Measurements from ENCODE around the gene NRXN3. TPM values are rescaled to one million over a fixed set of nuclear protein-coding genes. Genes with fewer than 3 reads are reported as not detected.

NRXN3 gene
- total RNA-seq = under 0.01 TPM

DNA sequence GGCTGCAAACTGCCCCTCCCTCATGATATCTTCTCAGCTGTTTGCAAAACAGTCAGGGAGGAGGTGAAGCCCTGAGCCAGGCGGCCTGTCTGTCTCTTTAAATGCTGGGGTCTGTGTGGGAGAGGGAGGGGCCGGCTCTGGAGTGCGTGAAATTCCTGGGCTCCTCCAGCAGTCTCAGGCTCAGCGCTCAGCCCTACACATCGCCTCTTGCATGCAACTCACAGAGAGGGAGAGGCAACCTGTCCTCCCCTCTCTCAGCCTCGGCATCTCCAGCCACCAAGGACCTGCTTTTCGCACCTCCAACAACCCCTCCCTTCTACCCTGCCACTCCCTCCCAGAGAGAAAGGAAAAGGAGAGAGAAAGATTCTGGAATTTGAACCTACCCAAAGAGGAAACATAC is at the start of gene NRXN3:
NRXN3 (plus strand) TSS at position 171 of the 400 bp plus-strand sequence. CDS start 72,721 bp downstream, outside the sequence.
- Histone ChIP-seq H3K9me3 (ENCODE audit: low read depth, low read length) (no peaks in the 10 kb centered on the region), H3K4me1 (ENCODE audit: insufficient read depth, low read length) (no peaks in the 10 kb centered on the region), H3K4me3 (ENCODE audit: low read length) (no peak within 1 kb of the TSS), H3K27me3 (ENCODE audit: insufficient read depth, low read length) (no peaks in the 10 kb centered on the region)

DNA sequence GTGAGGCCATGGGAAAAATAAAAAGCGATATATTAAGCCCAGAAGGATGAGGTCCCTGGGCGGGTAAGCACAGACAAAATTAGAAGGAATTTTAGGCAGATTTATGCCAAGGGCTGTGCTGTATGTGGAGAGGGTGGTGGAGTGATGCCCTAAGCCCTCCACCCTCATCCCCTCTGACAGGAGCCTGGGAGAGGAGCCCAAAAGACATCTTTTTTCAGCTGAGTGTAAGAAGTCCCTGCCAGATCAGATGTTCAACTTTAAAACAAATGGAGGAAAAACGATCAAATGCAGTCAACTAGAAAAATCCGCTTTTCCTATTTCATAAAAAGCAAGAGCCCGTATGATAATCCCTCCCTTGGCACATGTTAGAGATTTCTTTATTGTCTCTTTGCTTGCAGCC is 47.7 kb upstream of the NRXN3 start:
- no peaks in the 10 kb centered on the region for H3K9me3 ChIP-seq (ENCODE audit: low read depth, low read length)
- H3K27me3 ChIP-seq (ENCODE audit: insufficient read depth, low read length) = no peaks in the 10 kb centered on the region
- H3K4me3 ChIP-seq (ENCODE audit: low read length) = no peak overlapping the region
- no peaks in the 10 kb centered on the region for H3K4me1 ChIP-seq (ENCODE audit: insufficient read depth, low read length)

DNA sequence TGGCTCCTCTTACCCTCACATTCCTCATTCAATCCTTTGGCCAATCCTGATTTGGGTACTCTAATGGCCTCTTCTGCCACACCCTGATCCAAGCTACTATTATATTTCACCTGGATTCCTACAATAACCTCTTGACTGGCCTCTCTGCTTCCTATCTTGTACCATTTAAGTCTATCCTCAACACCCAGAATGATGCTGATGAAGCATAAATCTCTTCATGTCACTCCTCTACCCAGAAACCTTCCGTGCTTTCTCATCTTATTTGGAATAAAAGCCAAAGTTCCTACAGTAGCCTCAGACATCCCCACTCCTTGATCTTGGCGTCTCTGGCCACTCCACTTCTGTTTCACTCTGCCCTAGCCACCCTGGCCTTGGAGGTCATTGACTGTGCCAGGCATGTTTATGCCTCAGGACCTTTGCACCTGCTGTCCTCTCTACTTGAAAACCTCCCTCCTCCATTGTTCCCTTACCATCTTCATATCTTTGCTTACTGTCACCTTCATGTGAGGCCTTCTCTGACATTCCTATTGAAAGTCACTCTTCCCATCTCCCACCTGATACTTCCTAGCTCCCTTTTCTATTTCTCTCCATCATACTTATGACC is 46.4 kb upstream of the NRXN3 start:
- Histone ChIP-seq H3K4me3 (ENCODE audit: low read length) (no peak overlapping the region), H3K9me3 (ENCODE audit: low read depth, low read length) (no peaks in the 10 kb centered on the region), H3K27me3 (ENCODE audit: insufficient read depth, low read length) (no peaks in the 10 kb centered on the region), H3K4me1 (ENCODE audit: insufficient read depth, low read length) (no peaks in the 10 kb centered on the region)

DNA sequence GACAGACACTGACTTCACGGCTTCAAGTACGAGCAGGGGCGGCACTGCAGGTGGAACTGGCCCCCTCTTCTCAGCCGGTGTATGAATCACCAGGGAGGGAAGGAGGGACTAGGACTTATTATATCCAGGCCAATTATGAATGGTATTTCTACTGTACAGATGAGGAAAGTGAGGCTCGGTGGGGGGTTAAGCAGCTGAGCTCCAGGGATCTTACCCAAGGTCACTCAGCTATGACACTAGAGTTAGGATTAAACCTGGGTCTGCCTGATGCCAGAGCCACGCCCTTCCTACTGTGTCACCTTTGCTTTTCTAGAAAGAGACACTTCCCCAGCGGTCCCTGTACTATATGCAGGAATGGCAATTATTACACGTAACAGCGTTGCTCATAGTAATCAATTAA is 42.2 kb upstream of the NRXN3 start:
- no peaks in the 10 kb centered on the region for H3K9me3 ChIP-seq (ENCODE audit: low read depth, low read length)
- H3K27me3 ChIP-seq (ENCODE audit: insufficient read depth, low read length) = no peaks in the 10 kb centered on the region
- H3K4me1 ChIP-seq (ENCODE audit: insufficient read depth, low read length) = no peaks in the 10 kb centered on the region
- H3K4me3 ChIP-seq (ENCODE audit: low read length) = no peak overlapping the region

DNA sequence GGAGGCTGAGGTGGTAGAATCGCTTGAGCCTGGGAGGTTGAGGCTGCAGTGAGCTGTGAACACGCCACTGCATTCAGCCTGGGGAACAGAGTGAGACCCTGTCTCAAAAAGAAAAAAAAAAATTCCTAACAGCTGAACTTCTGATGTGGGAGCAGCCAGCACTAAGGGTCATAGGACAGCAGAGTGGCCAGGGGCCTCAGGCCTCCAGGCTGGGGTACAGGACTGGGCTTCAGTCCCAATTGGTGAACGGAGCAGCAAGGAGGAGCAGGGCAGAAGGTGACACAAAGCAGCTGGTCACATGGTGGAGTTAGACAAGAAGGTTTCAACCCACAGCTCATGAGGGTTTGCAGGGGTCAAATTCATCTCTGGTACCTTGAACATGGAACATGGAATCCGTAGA is 40.8 kb upstream of the NRXN3 start:
- H3K9me3 ChIP-seq (ENCODE audit: low read depth, low read length) = no peaks in the 10 kb centered on the region
- no peak overlapping the region for H3K4me3 ChIP-seq (ENCODE audit: low read length)
- no peaks in the 10 kb centered on the region for H3K27me3 ChIP-seq (ENCODE audit: insufficient read depth, low read length)
- H3K4me1 ChIP-seq (ENCODE audit: insufficient read depth, low read length) = no peaks in the 10 kb centered on the region

DNA sequence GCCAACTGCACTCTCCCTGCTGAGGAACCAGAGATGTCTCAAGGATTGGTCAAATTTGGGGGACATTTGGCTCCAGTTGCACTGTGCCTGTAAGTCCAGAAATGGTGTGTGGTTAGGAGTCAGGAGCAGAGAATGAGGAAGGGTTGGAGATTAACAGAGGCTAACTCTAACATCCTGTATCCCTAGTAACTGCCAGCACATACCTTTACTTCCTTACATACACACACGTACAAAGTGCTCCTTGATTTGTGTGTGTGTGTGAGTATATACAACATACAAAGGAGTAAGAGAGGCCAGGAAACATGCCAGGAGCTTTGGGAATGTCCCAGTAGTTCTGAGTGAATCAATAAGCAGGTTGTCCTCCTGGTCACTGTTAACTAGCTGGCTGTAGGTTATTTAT is 39.8 kb upstream of the NRXN3 start:
- Histone ChIP-seq H3K4me1 (ENCODE audit: insufficient read depth, low read length) (no peaks in the 10 kb centered on the region), H3K4me3 (ENCODE audit: low read length) (no peak overlapping the region), H3K27me3 (ENCODE audit: insufficient read depth, low read length) (no peaks in the 10 kb centered on the region), H3K9me3 (ENCODE audit: low read depth, low read length) (no peaks in the 10 kb centered on the region)

DNA sequence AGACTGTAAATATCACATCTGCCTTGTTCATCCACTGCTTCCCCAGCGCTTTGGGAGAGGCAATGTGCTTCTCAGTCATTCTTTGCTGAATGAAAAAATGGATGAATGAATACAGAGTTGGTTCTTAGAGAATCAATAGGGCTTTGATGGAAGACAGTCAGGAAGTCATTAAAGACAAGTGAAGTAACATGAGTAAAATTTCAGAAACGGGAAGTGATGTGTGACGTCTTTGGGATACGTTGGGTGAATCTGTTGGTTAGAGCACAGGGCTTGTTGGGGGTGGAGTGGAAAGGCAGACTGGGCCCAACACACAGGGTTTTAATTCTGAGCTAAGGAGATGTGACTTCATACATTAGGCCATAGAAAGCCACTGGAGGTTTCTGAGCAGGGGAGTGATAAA is 39.0 kb upstream of the NRXN3 start:
- Histone ChIP-seq H3K4me1 (ENCODE audit: insufficient read depth, low read length) (no peaks in the 10 kb centered on the region), H3K27me3 (ENCODE audit: insufficient read depth, low read length) (no peaks in the 10 kb centered on the region), H3K4me3 (ENCODE audit: low read length) (no peak overlapping the region), H3K9me3 (ENCODE audit: low read depth, low read length) (no peaks in the 10 kb centered on the region)

DNA sequence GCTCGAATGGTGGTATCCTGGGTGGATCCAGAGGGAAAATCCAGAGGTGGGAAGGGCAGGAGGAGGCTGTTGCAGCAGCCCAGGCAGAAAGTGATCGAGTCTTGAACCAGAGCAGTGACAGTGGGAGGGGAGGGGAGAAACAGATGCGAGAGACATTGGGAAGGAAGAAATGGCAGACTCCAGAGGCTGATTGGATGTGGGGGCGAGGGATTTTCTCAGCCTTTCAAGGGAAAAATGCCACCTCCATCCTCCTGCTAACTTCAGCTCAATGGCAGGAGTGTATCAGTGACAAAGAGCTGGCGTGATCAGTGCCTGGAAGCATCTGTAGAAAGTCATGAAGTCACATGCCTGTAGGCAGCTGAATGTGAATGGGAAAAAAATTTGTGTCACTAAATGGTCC is 38.6 kb upstream of the NRXN3 start:
- no peaks in the 10 kb centered on the region for H3K9me3 ChIP-seq (ENCODE audit: low read depth, low read length)
- H3K4me1 ChIP-seq (ENCODE audit: insufficient read depth, low read length) = no peaks in the 10 kb centered on the region

DNA sequence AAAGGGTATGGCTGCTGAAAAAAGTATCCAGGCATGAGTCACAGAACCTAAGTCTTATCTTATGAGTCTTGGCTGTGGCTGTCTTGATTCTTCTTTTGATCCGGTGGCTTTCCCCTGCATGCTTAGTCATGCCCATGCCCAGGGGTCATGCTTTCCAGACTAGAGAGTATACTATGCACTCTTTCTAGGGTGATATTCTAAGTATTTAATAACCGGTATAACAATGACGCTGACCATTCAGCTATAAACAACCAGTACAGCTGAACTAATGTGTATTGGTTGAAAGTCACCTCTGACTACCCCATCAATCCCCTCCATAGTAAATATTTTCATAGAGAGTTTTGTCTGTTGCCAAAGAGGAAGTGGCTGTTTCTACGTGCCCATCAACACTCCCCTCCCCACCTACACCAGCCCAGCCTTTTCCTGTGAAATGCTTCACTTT is 34.7 kb upstream of the NRXN3 start:
- no peaks in the 10 kb centered on the region for H3K4me1 ChIP-seq (ENCODE audit: insufficient read depth, low read length)

More for the DNA sequence above, 38.6 kb upstream of the NRXN3 start:
- H3K4me3 ChIP-seq (ENCODE audit: low read length) = no peak overlapping the region
- no peaks in the 10 kb centered on the region for H3K27me3 ChIP-seq (ENCODE audit: insufficient read depth, low read length)

DNA sequence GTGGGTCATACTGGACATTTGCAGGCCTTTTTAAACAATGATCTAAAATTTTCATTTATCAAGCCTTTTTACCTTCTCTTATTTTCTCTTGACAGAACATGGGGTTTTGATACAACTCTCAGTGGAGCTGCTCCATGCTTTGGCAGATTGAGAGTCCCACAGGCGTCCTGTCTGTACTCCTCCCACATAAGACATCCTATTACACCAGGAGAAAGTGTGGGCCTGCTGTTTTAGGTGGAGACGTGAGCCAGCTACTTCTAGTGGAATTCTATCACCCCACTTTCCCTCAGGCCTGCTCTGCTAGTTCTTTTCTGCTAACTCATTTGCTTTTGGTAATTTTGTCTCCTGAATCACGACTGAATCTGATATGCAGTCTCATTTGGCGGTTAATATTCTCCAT is 33.5 kb upstream of the NRXN3 start:
- H3K9me3 ChIP-seq (ENCODE audit: low read depth, low read length) = no peaks in the 10 kb centered on the region
- no peak overlapping the region for H3K4me3 ChIP-seq (ENCODE audit: low read length)
- no peaks in the 10 kb centered on the region for H3K4me1 ChIP-seq (ENCODE audit: insufficient read depth, low read length)
- H3K27me3 ChIP-seq (ENCODE audit: insufficient read depth, low read length) = no peaks in the 10 kb centered on the region

More for the DNA sequence above, 34.7 kb upstream of the NRXN3 start:
- H3K9me3 ChIP-seq (ENCODE audit: low read depth, low read length) = no peaks in the 10 kb centered on the region
- H3K27me3 ChIP-seq (ENCODE audit: insufficient read depth, low read length) = no peaks in the 10 kb centered on the region
- H3K4me3 ChIP-seq (ENCODE audit: low read length) = no peak overlapping the region

DNA sequence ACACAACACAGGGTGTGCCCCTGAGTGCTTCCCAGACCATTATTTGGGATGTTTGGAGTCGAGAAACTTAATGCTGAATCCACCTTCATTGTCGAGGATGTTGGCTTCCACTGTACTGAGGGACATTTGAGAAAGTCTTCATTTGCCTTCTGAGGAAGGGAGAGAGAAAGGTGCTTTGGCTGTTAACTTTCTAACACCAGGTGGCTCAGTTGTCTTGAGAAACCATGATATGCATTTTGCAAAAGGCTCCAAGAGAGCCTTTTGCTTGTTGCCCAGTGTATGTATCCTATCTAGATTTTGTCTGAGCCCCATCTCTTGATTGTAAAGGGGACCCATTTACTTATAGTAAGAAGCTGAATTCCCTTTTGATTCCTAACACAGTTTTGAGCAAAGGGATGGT is 28.6 kb upstream of the NRXN3 start:
- no peak overlapping the region for H3K4me3 ChIP-seq (ENCODE audit: low read length)
- H3K4me1 ChIP-seq (ENCODE audit: insufficient read depth, low read length) = no peaks in the 10 kb centered on the region
- H3K27me3 ChIP-seq (ENCODE audit: insufficient read depth, low read length) = no peaks in the 10 kb centered on the region
- no peaks in the 10 kb centered on the region for H3K9me3 ChIP-seq (ENCODE audit: low read depth, low read length)

DNA sequence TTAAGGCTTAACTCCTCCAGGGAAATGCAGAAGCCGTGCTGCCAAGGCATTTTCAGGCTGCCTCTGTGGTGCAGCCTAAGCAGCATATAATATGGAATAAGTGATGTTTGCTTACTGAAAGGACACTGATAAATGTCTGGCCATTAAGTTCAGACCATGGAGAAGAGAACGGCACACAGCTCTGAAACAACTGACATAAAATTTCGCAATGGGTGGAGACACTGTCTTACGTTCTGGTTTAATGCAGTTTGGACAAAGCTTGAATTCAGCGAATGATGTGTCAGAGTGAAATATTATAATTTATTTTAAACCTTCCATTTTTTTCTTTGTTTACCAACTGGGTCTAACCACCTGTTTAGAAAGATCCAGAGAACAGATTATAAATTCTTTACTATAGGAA is 27.2 kb upstream of the NRXN3 start:
- Histone ChIP-seq H3K4me1 (ENCODE audit: insufficient read depth, low read length) (no peaks in the 10 kb centered on the region), H3K4me3 (ENCODE audit: low read length) (no peak overlapping the region), H3K9me3 (ENCODE audit: low read depth, low read length) (no peaks in the 10 kb centered on the region), H3K27me3 (ENCODE audit: insufficient read depth, low read length) (no peaks in the 10 kb centered on the region)

DNA sequence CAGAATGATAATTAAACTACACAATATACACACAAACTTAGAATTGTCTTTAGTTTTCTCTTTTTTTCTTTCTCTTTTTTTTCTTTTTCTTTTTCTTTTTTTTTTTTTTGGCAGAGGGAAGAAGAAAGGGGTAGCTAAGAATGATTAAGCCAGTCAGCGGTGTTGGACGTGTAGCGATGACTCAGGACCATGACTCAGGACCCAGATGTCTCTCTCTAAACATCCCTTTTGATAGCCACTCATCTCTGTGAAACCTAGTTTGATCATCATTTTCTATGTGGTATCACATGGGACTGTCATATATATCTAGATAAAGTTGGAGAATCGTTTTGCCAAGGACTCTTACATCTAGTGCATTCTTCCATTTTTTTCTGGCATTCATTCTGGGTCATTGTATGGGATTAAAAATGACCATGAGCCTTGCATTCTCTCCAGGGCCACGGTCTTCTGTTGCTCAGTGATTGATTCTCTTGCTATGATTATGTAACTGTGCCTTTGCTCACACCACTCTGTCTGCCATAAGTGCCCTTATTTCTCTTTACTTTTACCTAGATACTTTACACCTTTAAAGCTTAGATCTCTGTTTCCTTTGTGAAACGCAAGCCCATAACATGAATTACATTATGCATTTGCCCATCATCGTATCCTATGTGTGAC is 26.6 kb upstream of the NRXN3 start:
- no peaks in the 10 kb centered on the region for H3K4me1 ChIP-seq (ENCODE audit: insufficient read depth, low read length)
- no peak overlapping the region for H3K4me3 ChIP-seq (ENCODE audit: low read length)
- H3K9me3 ChIP-seq (ENCODE audit: low read depth, low read length) = no peaks in the 10 kb centered on the region
- H3K27me3 ChIP-seq (ENCODE audit: insufficient read depth, low read length) = no peaks in the 10 kb centered on the region

DNA sequence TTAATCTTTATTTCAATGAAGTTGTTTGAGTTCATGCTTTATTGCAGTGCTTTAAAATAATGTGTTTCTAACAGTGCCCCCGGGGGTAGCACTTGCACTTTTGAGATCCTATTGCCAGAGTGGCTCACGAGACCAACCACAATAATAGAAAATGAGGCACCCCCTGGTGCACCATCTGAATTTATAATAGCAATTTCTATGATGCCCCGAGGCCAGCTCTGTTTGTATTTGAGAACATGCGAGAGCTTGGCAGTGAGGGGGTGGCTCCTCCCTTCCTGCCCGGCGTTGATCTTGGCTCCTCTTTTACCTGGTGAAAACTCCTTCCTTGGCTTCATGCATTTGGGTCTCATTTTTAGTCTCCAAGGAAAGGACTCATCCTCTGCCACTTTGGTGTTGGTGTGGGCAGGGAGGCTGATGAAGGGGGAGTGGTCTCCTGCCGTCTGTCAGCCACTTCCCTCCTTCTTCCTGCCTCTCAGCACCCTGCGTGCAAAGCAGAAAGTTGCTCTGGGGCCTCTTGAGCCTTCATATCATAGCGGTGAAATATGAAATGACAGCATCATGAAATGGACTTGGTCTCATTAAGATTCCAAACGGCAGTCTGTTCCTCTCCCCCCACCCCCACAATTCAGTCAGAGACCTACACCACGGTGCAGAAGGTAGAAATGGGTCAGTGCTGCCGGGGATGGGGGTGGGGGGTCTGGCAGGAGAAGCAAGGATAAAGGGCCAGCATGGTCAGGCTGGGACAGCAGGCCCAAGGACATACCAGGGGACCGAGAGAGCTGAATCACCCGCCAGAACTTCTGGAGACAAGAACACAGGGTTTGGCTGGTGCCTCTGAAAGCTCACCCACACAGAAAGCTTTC is 17.7 kb upstream of the NRXN3 start:
- no peak overlapping the region for H3K4me3 ChIP-seq (ENCODE audit: low read length)
- no peaks in the 10 kb centered on the region for H3K9me3 ChIP-seq (ENCODE audit: low read depth, low read length)
- no peaks in the 10 kb centered on the region for H3K4me1 ChIP-seq (ENCODE audit: insufficient read depth, low read length)
- no peaks in the 10 kb centered on the region for H3K27me3 ChIP-seq (ENCODE audit: insufficient read depth, low read length)

DNA sequence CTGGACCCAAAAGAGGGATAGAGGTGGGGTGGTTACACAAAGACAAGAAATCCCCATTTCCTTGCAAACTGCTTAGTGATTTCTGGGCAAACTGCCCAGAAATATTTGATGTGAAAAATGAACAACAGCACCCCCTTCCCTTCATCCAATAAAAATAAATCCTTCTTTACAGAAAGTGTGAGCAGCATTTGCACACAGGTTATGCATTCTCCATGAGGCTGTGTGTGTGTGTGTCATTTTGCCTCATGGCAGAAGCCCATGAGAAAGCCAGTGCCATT is 17.2 kb upstream of the NRXN3 start:
- H3K9me3 ChIP-seq (ENCODE audit: low read depth, low read length) = no peaks in the 10 kb centered on the region
- no peaks in the 10 kb centered on the region for H3K4me1 ChIP-seq (ENCODE audit: insufficient read depth, low read length)
- no peaks in the 10 kb centered on the region for H3K27me3 ChIP-seq (ENCODE audit: insufficient read depth, low read length)
- no peak overlapping the region for H3K4me3 ChIP-seq (ENCODE audit: low read length)
